Keratinocyte (primary cell): ENCODE results near the gene PTPRF. TPM values are rescaled to one million over a fixed set of nuclear protein-coding genes. Genes with fewer than 3 reads are reported as not detected.
A peak's percentile ranks its signal among the peaks of the same experiment; 100 is the strongest.

Experiments used
- DNase-seq: peaks from one replicate; pipeline ENCODE4 v3.0.0-alpha.2; 2011; ENCODE audit warnings: low read depth, missing footprints, low spot score
- FAIRE-seq: peaks from 2 replicates; lab custom pipeline; 2011; peaks lifted over from hg19 to GRCh38; lab: Jason Lieb, UNC
- H2AFZ ChIP-seq: 2 replicates; pipeline ENCODE4 v1.6.0; 2012; ENCODE audit warnings: low read length, control low read depth, inconsistent platforms; ENCODE audit not compliant: control insufficient read depth
- H3K27ac ChIP-seq: 2 replicates; pipeline ENCODE4 v1.5.1; 2011; ENCODE audit warnings: low read length; ENCODE audit not compliant: control insufficient read depth, insufficient read depth
- H3K27me3 ChIP-seq: 3 replicates; pipeline ENCODE4 v1.6.0; 2011; ENCODE audit warnings: low read length; ENCODE audit not compliant: control insufficient read depth, insufficient read depth; ENCODE audit errors: extremely low read depth
- H3K36me3 ChIP-seq, 2 experiments: 2 replicates in 1 of 2; 3 replicates in 1 of 2; pipeline ENCODE4 v1.5.1; 2011; ENCODE audit warnings: low read length in 2 of 2, mild to moderate bottlenecking in 1 of 2; ENCODE audit not compliant: control insufficient read depth in 2 of 2, insufficient read depth in 2 of 2; ENCODE audit errors: extremely low read depth in 1 of 2
- H3K4me1 ChIP-seq: 3 replicates; pipeline ENCODE4 v1.5.1; 2011; ENCODE audit warnings: low read length; ENCODE audit not compliant: control insufficient read depth, insufficient read depth; ENCODE audit errors: extremely low read depth
- H3K4me2 ChIP-seq: 3 replicates; pipeline ENCODE4 v1.6.0; 2011; ENCODE audit warnings: low read depth, low read length; ENCODE audit not compliant: control insufficient read depth, insufficient read depth; ENCODE audit errors: extremely low read depth
- H3K4me3 ChIP-seq, 3 experiments: fragments of 200-600 bp in 1 of 3; sonication (generic) in 1 of 3; 2 replicates in 2 of 3; 3 replicates in 1 of 3; pipeline ENCODE4 v1.5.1; 2011 to 2016; ENCODE audit warnings: low read length in 3 of 3, mild to moderate bottlenecking in 3 of 3, control low read depth in 2 of 3, inconsistent platforms in 1 of 3, low read depth in 1 of 3, mixed read lengths in 1 of 3, mixed run types in 1 of 3, moderate library complexity in 1 of 3; ENCODE audit not compliant: control insufficient read depth in 2 of 3, insufficient read depth in 2 of 3; ENCODE audit errors: extremely low read depth in 1 of 3
- H3K79me2 ChIP-seq: 2 replicates; pipeline ENCODE4 v1.6.0; 2012; ENCODE audit warnings: low read length; ENCODE audit not compliant: control insufficient read depth, insufficient read depth
- H3K9ac ChIP-seq: 3 replicates; pipeline ENCODE4 v1.6.0; 2011; ENCODE audit warnings: low read length; ENCODE audit not compliant: control insufficient read depth, insufficient read depth; ENCODE audit errors: extremely low read depth
- H3K9me1 ChIP-seq: 3 replicates; pipeline ENCODE4 v1.6.0; 2011; ENCODE audit warnings: low read length; ENCODE audit not compliant: control insufficient read depth, insufficient read depth; ENCODE audit errors: extremely low read depth
- H3K9me3 ChIP-seq: 2 replicates; pipeline ENCODE4 v1.5.1; 2012; ENCODE audit warnings: low read depth, low read length; ENCODE audit not compliant: control insufficient read depth
- H4K20me1 ChIP-seq: 3 replicates; pipeline ENCODE4 v1.6.0; 2011; ENCODE audit warnings: low read length; ENCODE audit not compliant: control insufficient read depth, insufficient read depth; ENCODE audit errors: extremely low read depth
- CTCF ChIP-seq, 3 experiments: IDR thresholded peaks in 1 of 3; conservative IDR thresholded peaks in 1 of 3; optimal IDR thresholded peaks in 1 of 3; 2 replicates in 2 of 3; 3 replicates in 1 of 3; pipeline versions ENCODE3 to v1.5.1; 2011; ENCODE audit warnings: low read length in 3 of 3, mild to moderate bottlenecking in 3 of 3, moderate library complexity in 2 of 3, control low read depth in 1 of 3, inconsistent platforms in 1 of 3; ENCODE audit not compliant: insufficient read depth in 2 of 3; ENCODE audit errors: extremely low read depth in 1 of 3
- EZH2 ChIP-seq: IDR thresholded peaks from one replicate; pipeline ENCODE4 v1.6.1; 2012; ENCODE audit warnings: inconsistent platforms, mild to moderate bottlenecking, low read length, moderate library complexity
- dilution Hi-C: fragments of 300-500 bp; cut with MboI; formaldehyde crosslinking; loops from one replicate; pipeline ENCODE4 v1.7.0; 2020; ENCODE audit warnings: low sequenced_read_pairs; ENCODE audit not compliant: extremely low pct_ligation_motif_present
- polyA plus RNA-seq, 5 experiments: library from polyadenylated mRNA; depleted of rRNA in 3 of 5; stranded (reverse) in 3 of 5; stranded (forward) in 1 of 5; unstranded in 1 of 5; fragments of >200 nt; gene quantifications; 1 replicate in 1 of 5; 2 replicates in 3 of 5; 3 replicates in 1 of 5; pipeline versions ENCODE4 v1.2.1 to v1.2.3, GENCODE V29; 2011 to 2012; ENCODE audit warnings: missing spikeins in 2 of 5, low read depth in 1 of 5, low replicate concordance in 1 of 5

The PTPRF gene
- polyA plus RNA-seq, 1 donor (not counting 4 experiments of a cell fraction or from before 2014, with no cell fraction given), result 161 TPM

GRCh38 chr1:43602990-43603389, 72.3 kb downstream of the PTPRF start:
- Histone ChIP-seq H3K27me3 (no peaks in the 10 kb centered on the region), H4K20me1 (peaks cover 2% of the 10 kb centered on the region), H3K9ac (no peak overlapping the region), H3K4me3 (no peak overlapping the region), H3K36me3 (peaks cover 63% of the 10 kb centered on the region in 2 experiments), H3K4me1 (peaks cover 6% of the 10 kb centered on the region), H3K27ac (no peak overlapping the region), H3K4me2 (no peak overlapping the region), H3K9me1 (no peaks in the 10 kb centered on the region), H2AFZ (no peak overlapping the region), H3K9me3 (no peaks in the 10 kb centered on the region), H3K79me2 (no peaks in the 10 kb centered on the region)
- peak; percentile 32 for DNase-seq
- TF ChIP-seq CTCF (optimal IDR thresholded peaks at IDR 0.05 in 1 of 3, IDR thresholded peaks at IDR 0.05 in 1 of 3, conservative IDR thresholded peaks at IDR 0.05 in 1 of 3; ENCODE audit: extremely low read depth in 1 of 3, insufficient read depth in 2 of 3, low read length in 3 of 3) (peak in 2 of 3 experiments; percentile 3 to 29), EZH2 (no peak)
- FAIRE-seq, result peak; percentile 20
- dilution Hi-C loops, result no loop called here

GRCh38 chr1:43604192-43604591, 73.5 kb downstream of the PTPRF start:
- H2AFZ ChIP-seq, result no peak overlapping the region
- H3K4me2 ChIP-seq, result no peak overlapping the region
- H3K79me2 ChIP-seq, result no peaks in the 10 kb centered on the region
- no peaks in the 10 kb centered on the region for H3K27me3 ChIP-seq
- dilution Hi-C loops, result no loop called here
- peaks cover 67 to 71% of the 10 kb centered on the region in 2 experiments for H3K36me3 ChIP-seq
- FAIRE-seq (no peak), DNase-seq (no peak)
- no peaks in the 10 kb centered on the region for H3K9me1 ChIP-seq
- no peak overlapping the region for H3K9ac ChIP-seq
- H4K20me1 ChIP-seq, result peaks cover 2% of the 10 kb centered on the region
- H3K9me3 ChIP-seq, result no peaks in the 10 kb centered on the region
- no peak for TF ChIP-seq CTCF (optimal IDR thresholded peaks at IDR 0.05 in 1 of 3, IDR thresholded peaks at IDR 0.05 in 1 of 3, conservative IDR thresholded peaks at IDR 0.05 in 1 of 3; ENCODE audit: extremely low read depth in 1 of 3, insufficient read depth in 2 of 3, low read length in 3 of 3)
- H3K4me1 ChIP-seq, result peaks cover 6% of the 10 kb centered on the region
- H3K27ac ChIP-seq, result no peak overlapping the region
- no peak overlapping the region for H3K4me3 ChIP-seq
